GM19238 (cell line): ENCODE results near the gene ADAP1.

ENCODE experiments used
- DNase-seq: peaks from one replicate; pipeline ENCODE4 v3.0.0; 2011; ENCODE audit warnings: low spot score; ENCODE audit not compliant: insufficient read length

The ADAP1 gene

DNA sequence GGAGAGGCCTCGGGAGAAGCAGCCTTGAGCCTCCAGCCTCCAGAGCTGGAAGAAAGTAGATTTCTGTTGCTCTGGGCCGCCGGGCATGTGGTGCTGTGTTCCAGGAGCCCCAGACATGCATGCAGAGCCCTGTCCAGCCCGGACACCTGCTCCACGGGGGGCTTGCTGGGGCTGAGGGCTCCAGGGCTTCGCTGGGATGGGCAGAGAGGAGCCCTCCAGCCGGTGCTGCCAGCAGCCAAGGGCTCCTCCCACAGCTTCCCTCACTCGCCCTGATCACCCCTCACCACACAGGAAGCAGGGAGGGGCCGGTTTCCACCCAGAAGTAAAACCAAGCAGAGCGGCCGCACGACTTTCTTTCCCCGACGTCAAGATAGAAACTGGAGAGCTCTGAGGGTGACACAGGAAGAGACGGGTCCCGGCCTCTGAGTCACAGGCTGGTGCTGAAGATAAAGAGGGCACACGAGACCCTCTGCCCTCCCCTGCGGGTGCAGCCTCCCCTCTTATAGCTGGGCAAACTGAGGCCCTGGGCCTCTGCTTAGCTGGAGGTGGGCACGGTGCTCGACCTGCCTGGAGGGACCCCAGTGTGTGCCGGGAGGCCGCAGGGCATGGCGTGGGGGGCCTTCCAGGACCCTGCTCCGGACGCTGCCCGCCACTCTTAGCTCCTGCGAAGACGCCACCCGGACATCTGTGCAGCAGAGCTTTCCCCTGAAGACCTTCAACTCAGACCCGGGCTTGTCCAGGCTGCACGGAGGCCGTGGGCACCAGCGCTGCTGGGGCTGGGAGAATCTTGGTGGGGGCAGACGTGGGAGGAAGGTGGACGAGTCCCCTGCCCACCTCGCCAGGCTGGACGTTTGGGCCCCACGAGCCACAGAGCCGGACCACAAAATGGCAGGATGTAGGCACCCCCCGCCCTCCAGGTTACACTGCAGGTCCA, 31.1 kb downstream of the ADAP1 start:
- peak; percentile 98 for DNase-seq

DNA sequence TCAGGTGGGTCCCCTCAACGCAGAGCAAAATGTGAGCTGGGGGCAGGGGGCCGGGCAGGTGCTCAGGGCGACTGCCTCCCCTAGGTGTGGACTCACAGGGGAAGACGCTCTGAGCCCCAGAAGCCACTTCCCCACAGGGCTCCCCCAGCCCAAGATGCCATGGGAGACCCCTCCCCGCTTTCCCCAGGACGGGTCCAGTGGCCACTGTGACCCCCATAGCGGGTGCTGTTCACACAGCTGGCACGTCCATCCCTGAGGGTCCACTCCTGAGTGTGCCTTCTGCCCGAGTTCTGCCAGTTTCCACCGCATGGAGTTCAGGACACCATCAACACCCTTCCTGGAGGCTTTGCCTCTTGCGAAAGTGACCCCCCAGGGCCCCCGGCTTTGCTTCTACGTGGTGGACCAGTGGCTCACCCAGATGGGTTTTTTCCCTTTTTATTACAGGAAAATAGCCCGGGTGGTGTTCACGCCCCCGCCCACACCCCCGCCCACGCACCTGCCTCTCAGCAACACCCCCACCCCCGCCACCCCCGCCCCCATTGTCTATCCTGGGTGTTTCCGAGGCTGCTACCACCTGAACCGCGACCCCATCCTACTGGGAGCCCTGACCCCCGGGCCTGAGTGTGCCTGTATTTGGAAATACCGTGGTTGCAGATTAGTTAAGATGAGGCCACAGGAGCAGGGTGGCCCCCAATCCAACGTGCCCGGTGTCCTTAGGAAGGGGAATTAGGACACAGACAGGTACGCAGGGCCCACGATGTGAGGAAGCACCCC, 32.0 kb downstream of the ADAP1 start:
- DNase-seq: no peak

DNA sequence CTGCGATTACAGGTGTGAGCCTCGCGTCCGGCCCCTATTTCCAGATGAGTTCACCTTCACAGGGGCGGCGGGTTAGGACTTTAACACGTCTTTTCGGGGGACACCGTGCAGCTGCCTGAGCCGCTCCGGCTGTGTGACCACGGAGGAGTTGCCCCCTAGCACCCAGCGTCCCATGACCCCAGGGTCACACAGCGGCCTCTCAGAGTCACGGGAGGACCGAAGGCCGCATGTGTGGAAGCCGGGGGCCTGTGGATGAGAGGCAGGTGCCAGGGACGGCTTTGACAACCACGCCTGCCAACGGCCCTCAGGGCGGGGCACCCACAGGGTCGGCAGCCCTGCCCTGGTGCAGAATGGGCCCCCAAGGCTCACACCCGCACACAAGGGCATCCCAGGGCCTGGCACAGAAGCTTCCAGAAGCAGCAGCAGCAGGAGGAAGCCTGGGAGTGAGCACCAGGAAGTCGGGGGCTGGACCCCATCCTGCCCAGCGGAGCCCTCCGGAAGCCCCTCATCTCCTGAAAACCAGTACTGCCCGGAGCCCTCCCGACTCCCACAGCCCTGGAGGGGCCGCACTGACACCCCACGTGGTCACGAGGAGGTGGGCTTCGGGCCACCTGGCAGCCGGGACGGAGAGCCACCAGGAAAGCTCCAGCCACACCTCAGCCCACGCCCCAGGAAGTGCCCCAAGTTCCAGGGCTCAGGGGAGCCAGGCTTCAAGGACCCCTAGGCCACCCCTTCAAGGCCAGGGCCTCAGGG, 32.7 kb downstream of the ADAP1 start:
- no peak for DNase-seq

DNA sequence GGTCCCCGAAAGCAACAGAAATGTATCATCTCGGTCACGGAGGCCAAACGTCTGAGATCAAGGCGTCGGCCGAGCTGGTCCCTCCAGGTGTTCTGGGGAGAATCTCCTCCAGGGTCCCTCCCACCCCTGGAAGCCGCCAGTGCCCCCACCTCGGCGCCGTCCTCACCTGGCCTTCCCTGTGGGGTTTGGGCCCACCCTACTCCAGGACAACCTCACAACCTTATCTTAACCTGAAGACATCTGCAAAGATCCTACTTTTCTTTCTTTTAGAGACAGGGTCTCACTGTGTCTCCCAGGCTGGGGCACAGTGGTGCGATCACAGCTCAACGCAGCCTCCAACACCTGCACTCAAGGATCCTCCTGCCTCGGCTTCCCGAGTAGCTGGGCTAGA, 33.4 kb downstream of the ADAP1 start:
- no peak for DNase-seq

DNA sequence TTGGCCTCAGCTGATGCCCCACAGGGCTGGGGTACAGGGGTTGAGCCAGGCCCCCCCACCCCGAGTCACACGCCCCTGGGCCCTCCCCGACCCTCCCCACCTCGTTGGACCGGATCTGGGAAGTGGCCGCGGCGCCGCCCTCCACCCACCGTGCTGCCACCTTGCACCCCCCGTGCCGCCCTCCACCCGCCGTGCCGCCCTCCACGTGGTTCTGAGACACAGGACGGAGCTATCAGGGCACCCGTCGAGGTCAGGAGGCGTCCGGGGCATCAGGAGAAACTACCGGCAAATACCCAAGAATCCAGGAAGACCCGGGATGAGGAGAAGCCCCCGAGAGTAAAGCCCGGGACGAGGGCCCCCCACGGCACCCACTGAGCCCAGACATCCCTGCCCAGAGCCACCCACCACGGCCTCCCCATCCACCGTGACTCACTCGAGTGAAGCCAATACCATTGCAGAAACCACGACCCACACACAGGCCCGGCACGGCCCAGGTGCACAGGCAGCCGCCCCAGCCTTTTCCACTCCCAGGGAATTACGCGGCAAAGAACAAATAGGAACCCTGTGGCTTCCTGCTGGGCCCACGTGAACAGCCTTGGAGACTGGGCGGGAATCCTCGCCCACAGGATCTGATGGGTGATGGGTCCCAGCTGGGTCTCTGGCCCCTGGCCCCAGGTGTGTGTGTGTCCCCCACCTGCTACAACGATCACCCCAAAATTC, 34.0 kb downstream of the ADAP1 start:
- DNase-seq: no peak

DNA sequence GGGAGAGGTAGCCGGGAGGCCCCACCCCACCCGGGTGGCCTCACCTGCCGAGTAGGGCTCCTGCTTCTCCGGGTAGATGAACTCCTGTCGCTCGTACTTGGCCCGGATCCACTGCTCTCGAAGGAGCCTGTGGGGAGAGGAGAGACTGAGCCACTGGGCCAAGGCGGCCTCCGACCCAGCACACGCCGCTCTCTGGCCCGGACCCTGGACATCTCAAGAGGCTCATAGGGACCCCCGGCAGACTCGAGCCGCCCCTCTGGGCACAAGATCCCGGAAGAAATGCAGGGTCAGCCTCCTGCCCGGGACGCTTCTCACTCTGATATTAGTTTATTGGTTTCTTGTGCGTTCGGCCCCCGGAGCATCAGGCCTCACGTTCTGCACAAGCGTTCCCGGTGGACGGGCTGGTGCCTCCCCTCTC, 34.5 kb downstream of the ADAP1 start:
- no peak for DNase-seq

DNA sequence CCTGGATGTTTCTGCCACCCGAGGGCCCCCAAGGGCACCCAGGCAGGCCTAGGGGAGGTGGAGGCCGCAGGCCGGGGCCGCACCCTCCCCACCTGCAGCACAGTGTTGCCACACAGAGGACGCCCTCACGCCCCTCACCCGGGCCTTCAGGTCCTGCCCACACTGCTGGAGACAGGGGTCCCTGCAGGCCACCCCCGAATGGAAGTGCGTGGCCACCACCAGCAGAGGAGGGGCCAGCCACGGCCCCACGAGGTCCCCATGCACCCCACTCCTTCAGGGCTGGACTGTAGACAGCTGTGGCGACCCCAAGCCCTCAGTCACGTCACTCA, 35.4 kb downstream of the ADAP1 start:
- no peak for DNase-seq

DNA sequence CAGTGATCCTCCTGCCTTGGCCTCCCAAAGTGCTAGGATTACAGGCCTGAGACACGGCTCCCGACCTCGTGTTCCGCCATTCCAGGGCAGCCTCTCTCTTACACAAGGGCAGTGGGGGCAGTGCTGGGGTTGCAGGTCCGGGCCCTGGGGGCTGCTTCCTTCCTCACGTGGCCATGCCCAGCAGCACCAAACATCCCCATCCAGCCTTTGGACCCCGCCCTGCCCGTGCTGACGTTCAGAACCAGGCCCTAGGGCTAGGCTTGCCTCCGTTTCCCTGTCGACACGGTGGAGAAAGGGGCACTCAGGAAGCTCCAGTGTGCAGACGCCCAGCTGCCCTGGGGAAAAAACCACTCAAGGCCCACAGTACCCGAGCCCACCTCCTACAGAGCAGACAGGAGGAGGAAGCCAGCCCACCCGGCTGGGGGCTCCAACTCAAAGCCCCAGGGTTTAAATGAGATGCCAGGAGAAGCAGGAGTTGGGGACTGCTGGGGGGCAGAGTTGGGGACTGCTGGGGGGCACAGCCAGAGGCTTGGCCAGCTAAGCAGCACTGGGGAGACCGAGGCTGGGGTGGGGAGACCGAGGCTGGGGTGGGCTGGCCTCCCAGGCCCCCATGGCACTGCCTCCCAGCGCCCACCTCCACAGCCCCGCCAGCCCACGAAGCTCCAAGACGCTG, 35.9 kb downstream of the ADAP1 start:
- DNase-seq: no peak

DNA sequence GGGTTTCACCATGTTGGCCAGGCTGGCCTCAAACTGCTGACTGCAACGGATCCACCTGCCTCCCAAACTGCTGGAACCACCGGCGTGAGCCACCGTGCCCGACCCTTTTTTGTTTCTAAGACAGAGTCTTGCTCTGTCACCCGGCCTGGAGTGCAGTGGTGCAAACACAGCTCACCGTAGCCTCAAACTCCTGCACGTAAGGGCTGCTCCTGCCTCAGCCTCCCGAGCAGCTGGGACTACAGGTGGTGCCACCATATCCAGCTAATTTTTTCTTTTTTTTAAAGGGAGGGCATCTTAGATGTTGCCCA, 36.4 kb downstream of the ADAP1 start:
- DNase-seq: no peak

DNA sequence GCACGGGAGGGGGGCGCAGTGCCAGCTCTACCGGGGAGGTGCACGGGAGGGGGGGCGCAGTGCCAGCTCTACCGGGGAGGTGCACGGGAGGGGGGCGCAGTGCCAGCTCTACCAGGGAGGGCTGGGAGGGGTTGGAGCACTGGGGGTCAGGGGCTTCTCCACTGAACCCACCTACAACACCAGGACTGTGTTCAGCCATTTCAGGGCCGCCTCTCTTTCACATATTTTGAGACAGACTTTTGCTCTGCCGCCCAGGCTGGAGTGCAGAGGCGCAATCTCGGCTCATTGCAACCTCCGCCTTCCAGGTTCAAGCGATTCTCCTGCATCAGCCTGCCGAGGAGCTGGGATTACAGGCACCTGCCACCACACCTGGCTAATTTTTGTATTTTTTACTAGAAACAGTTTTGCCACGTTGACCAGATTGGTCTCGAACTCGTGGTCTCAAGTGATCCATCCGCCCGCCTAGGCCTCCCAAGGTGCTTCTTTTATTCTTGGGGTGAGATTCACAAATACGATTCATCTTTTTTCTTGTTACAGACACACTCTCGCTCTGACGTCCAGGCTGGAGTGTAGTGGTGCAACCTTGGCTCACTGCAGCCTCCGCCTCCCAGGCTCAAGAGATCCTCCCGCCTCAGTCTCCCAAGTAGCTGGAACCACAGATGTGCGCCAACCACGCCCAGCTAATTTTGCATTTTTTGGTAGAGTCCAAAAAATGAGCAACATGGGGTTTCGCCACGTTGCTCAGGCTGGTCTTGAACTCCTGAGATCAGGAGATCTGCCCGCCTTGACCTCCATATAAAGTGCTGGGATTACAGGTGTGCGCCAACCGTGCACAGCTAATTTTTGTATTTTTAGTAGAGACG, 37.0 kb downstream of the ADAP1 start:
- DNase-seq: no peak

DNA sequence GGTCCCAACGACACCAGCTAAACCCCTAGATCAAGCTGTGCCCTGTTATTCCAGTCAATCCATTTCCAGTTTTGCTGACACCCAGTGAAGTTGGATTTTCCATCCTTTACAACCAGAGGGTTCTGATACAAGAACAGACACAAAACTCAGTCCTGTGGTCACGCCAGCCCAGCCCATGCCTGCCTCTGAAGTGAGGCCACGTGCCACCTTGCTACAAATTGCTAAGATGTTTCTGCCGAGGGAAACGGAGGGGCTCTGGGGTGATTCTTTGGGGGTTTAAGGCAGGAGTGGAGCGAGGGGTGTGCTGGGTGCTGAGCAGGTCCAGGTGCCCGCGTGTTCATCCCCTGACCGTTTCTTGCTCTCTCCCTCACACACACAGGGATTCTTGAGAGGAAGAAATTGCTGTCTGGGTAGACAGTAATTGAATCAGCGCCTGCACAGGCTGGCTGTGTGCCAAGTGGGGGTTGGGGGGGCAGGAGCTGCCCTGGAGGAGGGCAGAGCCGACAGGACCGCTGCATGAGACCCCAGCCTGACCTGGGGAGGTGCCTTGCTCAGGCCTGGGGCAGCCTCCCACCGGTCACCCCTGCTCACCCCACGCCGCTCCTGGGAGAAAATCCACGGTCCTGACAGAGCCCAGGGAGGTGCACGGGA, 38.1 kb downstream of the ADAP1 start:
- DNase-seq: no peak

DNA sequence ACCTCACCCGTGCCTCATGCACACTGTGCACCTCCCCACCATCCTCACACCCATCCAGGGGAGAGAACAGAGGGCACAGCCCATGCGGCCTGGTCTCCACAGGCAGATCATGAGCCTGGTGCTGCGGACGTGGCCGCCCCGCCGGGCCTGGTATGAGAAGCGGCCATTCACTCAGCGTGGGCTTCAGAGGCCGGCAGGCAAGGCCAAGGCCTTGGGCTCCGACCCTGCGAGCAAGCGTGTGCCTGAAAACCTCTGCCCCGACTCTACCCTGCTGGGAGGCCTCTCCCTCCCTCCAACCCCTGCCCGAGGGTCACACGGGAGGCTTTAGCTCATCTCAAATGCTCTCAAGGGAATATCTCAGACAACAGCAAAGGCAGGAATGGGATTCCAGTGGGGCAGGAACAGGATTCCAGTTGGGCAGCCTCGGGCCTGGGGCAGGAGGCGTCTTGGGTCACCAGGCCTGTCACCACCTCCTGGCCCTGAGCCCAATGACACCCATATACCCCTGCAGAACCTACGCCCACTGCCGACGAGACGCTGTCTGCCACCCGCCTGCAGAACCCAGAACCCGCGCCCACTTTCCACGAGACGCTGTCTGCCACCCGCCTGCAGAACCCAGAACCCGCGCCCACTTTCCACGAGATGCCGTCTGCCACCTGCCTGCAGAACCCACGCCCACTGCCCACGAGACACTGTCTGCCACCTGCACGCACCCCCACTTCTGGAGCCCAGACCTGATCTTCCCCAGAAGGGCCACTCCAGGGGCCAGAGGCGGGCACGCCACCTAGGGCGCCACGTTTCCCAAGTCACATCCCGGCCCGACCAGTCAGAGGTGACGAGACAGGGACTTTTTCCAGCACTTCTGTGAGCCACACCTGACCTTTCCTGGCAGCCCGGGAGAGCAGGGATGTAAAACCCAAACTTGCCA, 38.9 kb downstream of the ADAP1 start:
- DNase-seq: no peak

DNA sequence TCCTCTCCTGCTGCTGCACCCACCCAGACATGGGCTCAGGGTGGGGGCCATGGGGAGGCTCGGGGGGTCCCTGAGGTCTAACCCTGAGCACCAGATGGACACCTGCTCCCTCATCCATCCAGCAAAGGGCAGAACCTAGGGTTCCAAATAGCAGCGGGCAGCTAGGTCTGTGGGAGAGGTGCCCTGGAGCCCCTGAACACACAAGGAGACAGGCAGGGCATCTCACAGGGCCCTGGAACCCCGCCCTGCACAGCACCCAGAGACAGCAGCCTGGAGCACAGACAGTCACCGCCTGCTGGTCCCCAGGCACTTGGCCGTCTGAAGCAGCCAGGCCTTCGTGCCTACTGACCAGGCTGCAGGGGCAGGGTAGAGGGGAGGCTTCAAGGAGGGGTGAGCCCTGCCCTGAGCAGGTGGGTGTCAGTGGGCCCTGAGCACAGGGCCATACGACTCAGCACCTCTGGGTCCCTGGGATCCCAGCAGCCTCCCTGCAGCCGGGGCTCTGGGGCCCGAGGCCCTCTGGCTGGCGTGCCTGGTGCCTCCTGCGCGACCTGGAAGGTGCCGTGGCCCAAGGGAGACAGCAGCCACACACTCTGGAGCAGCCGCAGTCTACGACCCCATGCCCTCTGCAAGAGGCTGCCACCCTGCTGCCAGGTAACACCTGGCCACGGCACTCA, 39.8 kb downstream of the ADAP1 start:
- DNase-seq: no peak

DNA sequence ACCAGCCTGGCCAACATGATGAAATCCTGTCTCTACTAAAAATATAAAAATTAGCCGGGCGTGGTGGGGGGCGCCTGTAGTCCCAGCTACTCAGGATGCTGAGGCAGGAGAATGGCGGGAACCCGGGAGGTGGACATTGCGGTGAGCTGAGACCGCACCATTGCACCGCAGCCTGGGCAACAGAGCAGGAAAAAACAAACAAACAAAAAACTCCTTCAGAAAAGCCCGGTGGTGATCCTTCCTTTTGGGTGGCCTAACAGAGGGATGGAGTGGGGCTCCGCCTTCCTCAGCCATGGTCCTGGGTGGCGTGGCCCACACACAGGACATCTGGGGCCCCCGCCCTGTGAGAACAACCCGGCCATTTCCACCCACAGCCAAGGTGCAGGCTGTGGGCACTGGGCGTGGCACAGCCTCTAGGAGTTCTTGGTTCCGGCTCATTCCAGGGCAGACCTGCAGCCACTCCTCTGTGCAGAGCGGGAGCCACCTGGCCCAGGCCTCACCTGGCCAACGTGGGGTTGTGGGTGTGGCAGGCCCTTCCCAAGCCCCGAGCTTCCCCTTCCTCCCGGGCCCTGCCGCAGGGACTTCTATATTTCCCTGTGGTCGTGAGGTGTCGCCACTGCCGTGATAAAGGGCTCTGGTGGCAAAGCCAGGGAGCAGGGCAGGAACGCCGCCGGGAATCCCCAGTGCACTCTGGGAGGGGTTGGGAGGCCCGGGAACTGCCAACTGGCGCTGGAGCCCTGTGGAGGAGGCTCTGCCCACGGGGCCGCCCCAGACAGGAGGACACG, 40.6 kb downstream of the ADAP1 start:
- no peak for DNase-seq

DNA sequence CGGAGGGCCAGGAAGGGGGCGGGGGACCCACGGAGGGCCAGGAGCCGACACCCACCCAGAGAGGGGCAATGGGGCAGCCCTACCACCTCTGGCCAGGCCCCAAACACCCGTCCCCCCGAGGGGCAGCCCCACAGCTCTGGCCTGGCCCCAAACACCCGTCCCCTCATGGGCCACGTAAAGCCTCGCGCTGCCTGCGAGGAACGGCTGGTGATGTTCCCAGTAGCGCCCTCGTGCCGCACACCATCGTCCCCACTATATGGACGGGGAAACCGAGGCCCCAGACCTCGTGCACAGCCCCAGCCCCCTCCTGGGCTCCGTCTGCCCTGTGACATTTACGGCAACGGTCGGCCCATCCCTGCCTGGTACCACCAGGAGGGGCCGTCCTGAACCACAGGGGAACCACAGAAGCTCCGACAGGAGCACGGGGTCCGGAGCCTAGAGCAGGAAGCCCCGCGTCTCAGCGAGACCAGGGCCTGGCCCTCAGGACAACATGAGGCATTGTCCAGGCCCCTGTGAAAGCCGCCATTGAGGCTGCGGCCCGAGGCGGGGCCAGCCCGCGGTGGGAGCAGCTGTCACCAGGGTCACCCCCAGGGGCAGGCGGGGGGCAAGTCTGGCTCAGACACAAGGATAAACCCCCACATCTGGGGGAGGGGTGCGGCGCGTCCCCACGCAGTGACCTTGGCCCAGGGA, 42.5 kb downstream of the ADAP1 start:
- no peak for DNase-seq

DNA sequence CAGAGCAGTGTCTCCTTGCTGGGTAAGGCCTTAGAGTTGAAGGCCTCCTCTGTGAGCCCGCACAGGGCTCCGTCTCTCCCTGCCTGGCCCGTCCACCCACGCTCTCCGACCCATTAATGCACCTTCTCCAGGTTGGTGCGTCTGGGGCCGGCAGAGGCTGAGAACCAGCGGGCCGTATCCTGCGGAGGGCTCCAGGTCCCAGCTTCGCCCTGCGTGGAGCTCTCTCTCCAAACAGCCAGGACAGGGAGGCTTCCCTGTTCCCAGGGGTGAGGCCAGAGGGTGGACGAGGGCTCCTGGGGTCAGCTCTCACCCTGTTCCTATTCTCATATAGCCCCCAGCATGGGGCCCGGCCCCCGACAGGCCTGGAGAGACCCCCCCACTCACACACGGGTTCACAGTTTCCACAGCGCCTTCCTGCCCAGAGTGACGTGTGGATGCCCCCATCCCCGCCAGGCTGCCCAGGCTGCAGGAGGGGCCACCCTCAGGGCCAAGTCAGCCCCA, 43.5 kb downstream of the ADAP1 start:
- DNase-seq: no peak
